ENCODE measurements around the gene WDFY3.

DNA sequence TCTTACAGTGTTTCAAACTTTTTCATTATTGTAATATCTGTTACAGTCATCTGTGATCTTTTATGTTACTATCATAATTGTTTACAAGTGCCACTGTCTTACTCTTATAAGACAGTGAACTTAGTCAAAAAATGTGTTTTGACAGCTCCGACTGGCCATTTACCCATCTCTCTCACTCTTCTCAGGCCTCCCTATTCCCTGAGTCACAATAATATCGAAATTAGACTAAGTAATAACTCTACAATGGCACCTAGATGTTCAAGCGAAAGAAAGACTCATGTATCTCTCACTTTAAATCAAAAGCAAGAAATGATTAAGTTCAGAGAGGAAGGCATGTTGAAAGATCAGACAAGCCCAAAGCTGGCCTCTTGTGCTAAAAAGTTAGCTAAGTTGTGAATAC lies 199.3 kb downstream of the WDFY3 start:
- TF ChIP-seq, protein P1, sequence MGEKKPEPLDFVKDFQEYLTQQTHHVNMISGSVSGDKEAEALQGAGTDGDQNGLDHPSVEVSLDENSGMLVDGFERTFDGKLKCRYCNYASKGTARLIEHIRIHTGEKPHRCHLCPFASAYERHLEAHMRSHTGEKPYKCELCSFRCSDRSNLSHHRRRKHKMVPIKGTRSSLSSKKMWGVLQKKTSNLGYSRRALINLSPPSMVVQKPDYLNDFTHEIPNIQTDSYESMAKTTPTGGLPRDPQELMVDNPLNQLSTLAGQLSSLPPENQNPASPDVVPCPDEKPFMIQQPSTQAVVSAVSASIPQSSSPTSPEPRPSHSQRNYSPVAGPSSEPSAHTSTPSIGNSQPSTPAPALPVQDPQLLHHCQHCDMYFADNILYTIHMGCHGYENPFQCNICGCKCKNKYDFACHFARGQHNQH (CRISPR knock-in tag; IDR thresholded peaks at IDR 0.05) = no peak
- TF ChIP-seq, protein P2, sequence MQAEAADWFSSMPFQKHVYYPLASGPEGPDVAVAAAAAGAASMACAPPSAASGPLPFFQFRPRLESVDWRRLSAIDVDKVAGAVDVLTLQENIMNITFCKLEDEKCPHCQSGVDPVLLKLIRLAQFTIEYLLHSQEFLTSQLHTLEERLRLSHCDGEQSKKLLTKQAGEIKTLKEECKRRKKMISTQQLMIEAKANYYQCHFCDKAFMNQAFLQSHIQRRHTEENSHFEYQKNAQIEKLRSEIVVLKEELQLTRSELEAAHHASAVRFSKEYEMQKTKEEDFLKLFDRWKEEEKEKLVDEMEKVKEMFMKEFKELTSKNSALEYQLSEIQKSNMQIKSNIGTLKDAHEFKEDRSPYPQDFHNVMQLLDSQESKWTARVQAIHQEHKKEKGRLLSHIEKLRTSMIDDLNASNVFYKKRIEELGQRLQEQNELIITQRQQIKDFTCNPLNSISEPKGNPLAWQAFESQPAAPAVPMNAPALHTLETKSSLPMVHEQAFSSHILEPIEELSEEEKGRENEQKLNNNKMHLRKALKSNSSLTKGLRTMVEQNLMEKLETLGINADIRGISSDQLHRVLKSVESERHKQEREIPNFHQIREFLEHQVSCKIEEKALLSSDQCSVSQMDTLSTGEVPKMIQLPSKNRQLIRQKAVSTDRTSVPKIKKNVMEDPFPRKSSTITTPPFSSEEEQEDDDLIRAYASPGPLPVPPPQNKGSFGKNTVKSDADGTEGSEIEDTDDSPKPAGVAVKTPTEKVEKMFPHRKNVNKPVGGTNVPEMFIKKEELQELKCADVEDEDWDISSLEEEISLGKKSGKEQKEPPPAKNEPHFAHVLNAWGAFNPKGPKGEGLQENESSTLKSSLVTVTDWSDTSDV (CRISPR knock-in tag; IDR thresholded peaks at IDR 0.05) = no peak
- TF ChIP-seq, protein P3, sequence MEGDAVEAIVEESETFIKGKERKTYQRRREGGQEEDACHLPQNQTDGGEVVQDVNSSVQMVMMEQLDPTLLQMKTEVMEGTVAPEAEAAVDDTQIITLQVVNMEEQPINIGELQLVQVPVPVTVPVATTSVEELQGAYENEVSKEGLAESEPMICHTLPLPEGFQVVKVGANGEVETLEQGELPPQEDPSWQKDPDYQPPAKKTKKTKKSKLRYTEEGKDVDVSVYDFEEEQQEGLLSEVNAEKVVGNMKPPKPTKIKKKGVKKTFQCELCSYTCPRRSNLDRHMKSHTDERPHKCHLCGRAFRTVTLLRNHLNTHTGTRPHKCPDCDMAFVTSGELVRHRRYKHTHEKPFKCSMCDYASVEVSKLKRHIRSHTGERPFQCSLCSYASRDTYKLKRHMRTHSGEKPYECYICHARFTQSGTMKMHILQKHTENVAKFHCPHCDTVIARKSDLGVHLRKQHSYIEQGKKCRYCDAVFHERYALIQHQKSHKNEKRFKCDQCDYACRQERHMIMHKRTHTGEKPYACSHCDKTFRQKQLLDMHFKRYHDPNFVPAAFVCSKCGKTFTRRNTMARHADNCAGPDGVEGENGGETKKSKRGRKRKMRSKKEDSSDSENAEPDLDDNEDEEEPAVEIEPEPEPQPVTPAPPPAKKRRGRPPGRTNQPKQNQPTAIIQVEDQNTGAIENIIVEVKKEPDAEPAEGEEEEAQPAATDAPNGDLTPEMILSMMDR (CRISPR knock-in tag; IDR thresholded peaks at IDR 0.05) = no peak
- no peak for TF ChIP-seq ATF7 (IDR thresholded peaks at IDR 0.05)
- TF ChIP-seq ATF7 (CRISPR knock-in tag; IDR thresholded peaks at IDR 0.05) = no peak
